ENCODE measurements around the gene CYP2C9.
"Not testable (repeated sequence)": the region's sequence is repeated elsewhere in the genome, so short reads cannot be mapped to it uniquely, and the experiment has no call there.

Gene CYP2C9

GRCh38 chr10:94938383-94938782 lies at the start of gene CYP2C9:
Gene CYP2C9 (plus strand): TSS chr10:94938658. CDS start chr10:94938683, 25 bp downstream.
- no peak for DNase-seq

GRCh38 chr10:94889123-94889522 lies 49.3 kb upstream of the CYP2C9 start:
- no peak for DNase-seq

- no peak for DNase-seq
Measured at GRCh38 chr10:94890264-94891022, 48.0 kb upstream of the CYP2C9 start.

GRCh38 chr10:94898414-94898813 lies 40.0 kb upstream of the CYP2C9 start:
- DNase-seq: not testable (repeated sequence)

- no peak for DNase-seq
Measured at GRCh38 chr10:94902080-94902479, 36.4 kb upstream of the CYP2C9 start.

- no peak for DNase-seq
Measured at GRCh38 chr10:94902570-94902969, 35.9 kb upstream of the CYP2C9 start.

GRCh38 chr10:94904506-94905148 lies 33.8 kb upstream of the CYP2C9 start:
- not testable (repeated sequence) for DNase-seq

GRCh38 chr10:94916423-94916822 lies 22.0 kb upstream of the CYP2C9 start:
- no peak for DNase-seq

- DNase-seq: no peak
Measured at GRCh38 chr10:94936721-94937120, 1.7 kb upstream of the CYP2C9 start.

- not testable (repeated sequence) for DNase-seq
Measured at GRCh38 chr10:94943432-94944103, 5.1 kb downstream of the CYP2C9 start.

- DNase-seq: not testable (repeated sequence)
Measured at GRCh38 chr10:94946181-94946580, 7.7 kb downstream of the CYP2C9 start.

- no peak for DNase-seq
Measured at GRCh38 chr10:94963901-94964300, 25.4 kb downstream of the CYP2C9 start.

- DNase-seq: no peak
Measured at GRCh38 chr10:94983555-94983954, 45.1 kb downstream of the CYP2C9 start.

GRCh38 chr10:94989192-94989591 lies 50.7 kb downstream of the CYP2C9 start:
- DNase-seq: no peak

- no peak for DNase-seq
Measured at GRCh38 chr10:94991243-94991888, 52.9 kb downstream of the CYP2C9 start.

- DNase-seq: no peak
Measured at GRCh38 chr10:94992811-94993210, 54.4 kb downstream of the CYP2C9 start.

- DNase-seq: no peak
Measured at GRCh38 chr10:94997741-94998174, 59.3 kb downstream of the CYP2C9 start.

- DNase-seq: no peak
Measured at GRCh38 chr10:95026461-95026860, 88.0 kb downstream of the CYP2C9 start.

- no peak for DNase-seq
Measured at GRCh38 chr10:95031656-95032055, 93.2 kb downstream of the CYP2C9 start.

GRCh38 chr10:95034401-95034800 lies 95.9 kb downstream of the CYP2C9 start:
- no peak for DNase-seq

GRCh38 chr10:95035332-95036295 lies 97.2 kb downstream of the CYP2C9 start:
- no peak for DNase-seq

- no peak for DNase-seq
Measured at GRCh38 chr10:95039281-95039680, 100.8 kb downstream of the CYP2C9 start.

Data from activated CD4-positive, alpha-beta T cell treated with anti-CD3 and anti-CD28 coated beads, Interleukin-2, amount 50 U/mL, for 48 hours (primary cell).